ENCODE results near the gene KLLN.
A peak's percentile ranks its signal among the peaks of the same experiment; 100 is the strongest.
"Not testable (repeated sequence)": the region's sequence is repeated elsewhere in the genome, so short reads cannot be mapped to it uniquely, and the experiment has no call there.

Gene KLLN

GRCh38 chr10:87842776-87843497 lies 20.4 kb downstream of the KLLN start:
- no peak for DNase-seq (ENCODE audit: low read depth in 2 of 2)

GRCh38 chr10:87842220-87842641 lies 21.1 kb downstream of the KLLN start:
- DNase-seq (ENCODE audit: low read depth in 2 of 2): no peak

- DNase-seq (ENCODE audit: low read depth in 2 of 2): no peak
Measured at GRCh38 chr10:87841186-87841585, 22.1 kb downstream of the KLLN start.

- no peak for DNase-seq (ENCODE audit: low read depth in 2 of 2)
Measured at GRCh38 chr10:87838650-87839049, 24.7 kb downstream of the KLLN start.

- no peak for DNase-seq (ENCODE audit: low read depth in 2 of 2)
Measured at GRCh38 chr10:87837445-87837844, 25.9 kb downstream of the KLLN start.

GRCh38 chr10:87836098-87836497 lies 27.2 kb downstream of the KLLN start:
- DNase-seq (ENCODE audit: low read depth in 2 of 2): no peak

- no peak for DNase-seq (ENCODE audit: low read depth in 2 of 2)
Measured at GRCh38 chr10:87829986-87830729, 33.2 kb downstream of the KLLN start.

GRCh38 chr10:87829051-87829450 lies 34.3 kb downstream of the KLLN start:
- DNase-seq (ENCODE audit: low read depth in 2 of 2): not testable (repeated sequence)

GRCh38 chr10:87827681-87828080 lies 35.7 kb downstream of the KLLN start:
- no peak for DNase-seq (ENCODE audit: low read depth in 2 of 2)

- DNase-seq (ENCODE audit: low read depth in 2 of 2): no peak
Measured at GRCh38 chr10:87826653-87827052, 36.7 kb downstream of the KLLN start.

- no peak for DNase-seq (ENCODE audit: low read depth in 2 of 2)
Measured at GRCh38 chr10:87819289-87819585, 44.1 kb downstream of the KLLN start.

GRCh38 chr10:87818505-87819288 lies 44.6 kb downstream of the KLLN start:
- peak in 1 of 2 donors; percentile 30 for DNase-seq (ENCODE audit: low read depth in 2 of 2)

GRCh38 chr10:87817609-87818504 lies 45.5 kb downstream of the KLLN start, which contains the start of gene ATAD1:
Gene ATAD1, minus strand, starts transcription at chr10:87818226. Its CDS starts 3,627 bp downstream, at chr10:87814599.
- peak; percentile 66 to 73 for DNase-seq (ENCODE audit: low read depth in 2 of 2)

- DNase-seq (ENCODE audit: low read depth in 2 of 2): no peak
Measured at GRCh38 chr10:87816898-87817608, 46.3 kb downstream of the KLLN start.

GRCh38 chr10:87816163-87816897 lies 47.0 kb downstream of the KLLN start:
- no peak for DNase-seq (ENCODE audit: low read depth in 2 of 2)

All from stimulated activated CD4-positive, alpha-beta T cell treated with anti-CD3 and anti-CD28 coated beads, Interleukin-1b, Interleukin-23, amount 100 ng/mL, for 1 hour (primary cell).